K562 (cell line): ENCODE data around the gene GABARAPL1. TPM values are rescaled to one million over a fixed set of nuclear protein-coding genes. Genes with fewer than 3 reads are reported as not detected.
A peak's percentile ranks its signal among the peaks of the same experiment; 100 is the strongest.

ENCODE experiments used
- ATF1 ChIP-seq, 2 experiments: fragments of 450-650 bp in 1 of 2; IDR thresholded peaks; 2 replicates each; pipeline ENCODE4 v1.6.1; 2016; ENCODE audit warnings: missing compliant biosample characterization in 1 of 2, missing genetic modification characterization in 1 of 2
- CCAR2 ChIP-seq: fragments of 200-400 bp; formaldehyde crosslinking; IDR thresholded peaks from 2 replicates; pipeline ENCODE4 v1.6.1; 2017; ENCODE audit warnings: mild to moderate bottlenecking, low read depth, low read length
- DIDO1 ChIP-seq: fragments of 450-650 bp; IDR thresholded peaks from 2 replicates; pipeline ENCODE4 v1.6.1; 2016; ENCODE audit warnings: low read depth, missing biosample characterization, missing genetic modification characterization
- FOXK2 ChIP-seq, 2 experiments: fragments of 450-650 bp; IDR thresholded peaks in 1 of 2; conservative IDR thresholded peaks in 1 of 2; 2 replicates each; pipeline ENCODE4 v1.6.1; 2016; ENCODE audit warnings: low read depth in 2 of 2, mild to moderate bottlenecking in 1 of 2
- MCM3 ChIP-seq: fragments of 450-650 bp; IDR thresholded peaks from 2 replicates; pipeline ENCODE4 v1.6.1; 2016
- MTA2 ChIP-seq: fragments of 450-650 bp; IDR thresholded peaks from 2 replicates; pipeline ENCODE4 v1.6.1; 2016; ENCODE audit warnings: low read depth
- MXI1 ChIP-seq: IDR thresholded peaks from 2 replicates; pipeline ENCODE4 v1.6.1; 2011; ENCODE audit warnings: low read depth, mild to moderate bottlenecking, improper control_type of control experiment, low read length
- MYC ChIP-seq, 2 experiments: fragments of 250-450 bp in 1 of 2; sonication (Bioruptor Pico) in 1 of 2; IDR thresholded peaks; 2 replicates each; pipeline versions ENCODE4 v1.5.1 to v1.6.1; 2012 to 2021; ENCODE audit warnings: low read depth in 2 of 2, borderline replicate concordance in 1 of 2, improper control_type of control experiment in 1 of 2, low read length in 1 of 2, mild to moderate bottlenecking in 1 of 2, moderate library complexity in 1 of 2
- TAF15 ChIP-seq: fragments of 200-400 bp; formaldehyde crosslinking; IDR thresholded peaks from 2 replicates; pipeline ENCODE4 v1.6.1; 2017; ENCODE audit warnings: mild to moderate bottlenecking, low read depth, low read length, moderate library complexity
- TGIF2 ChIP-seq: sonication (generic); formaldehyde crosslinking; IDR thresholded peaks from 2 replicates; pipeline ENCODE4 v1.8.1; 2022; ENCODE audit warnings: mild to moderate bottlenecking, missing genetic modification reagents, moderate library complexity
- ZKSCAN3 ChIP-seq: fragments of 250-450 bp; sonication (Bioruptor Pico); IDR thresholded peaks from 2 replicates; pipeline ENCODE4 v1.4.0; 2020
- ZNF217 ChIP-seq: sonication (generic); formaldehyde crosslinking; IDR thresholded peaks from 2 replicates; pipeline ENCODE4 v1.8.0; 2022; ENCODE audit warnings: mild to moderate bottlenecking, missing genetic modification reagents
- ZNF695 ChIP-seq: fragments of 450-650 bp; formaldehyde crosslinking; IDR thresholded peaks from 2 replicates; pipeline ENCODE4 v1.4.0; 2020; ENCODE audit warnings: mild to moderate bottlenecking, moderate library complexity
- polyA plus RNA-seq, 8 experiments: library from polyadenylated mRNA; depleted of rRNA in 4 of 8; stranded (reverse) in 5 of 8; unstranded in 3 of 8; fragments of >200 nt; fragmentation: Nextera tagmentation in 2 of 8; fragmentation: Illumina TruSeq in 1 of 8; extraction: Ambion mirVana in 2 of 8; extraction: Trizol in 1 of 8; gene quantifications; 2 replicates each; pipeline versions ENCODE4 v1.2.1 to v1.2.3, GENCODE V29; 2011 to 2014; ENCODE audit warnings: inconsistent platforms in 1 of 8, missing spikeins in 1 of 8
- total RNA-seq, 7 experiments: library from RNA; depleted of rRNA in 6 of 7; stranded (reverse); fragments of >200 nt in 6 of 7; fragmentation: Illumina TruSeq in 2 of 7; extraction: Trizol in 2 of 7; gene quantifications; 2 replicates each; pipeline versions ENCODE4 v1.2.1 to v1.2.3, GENCODE V29; 2011 to 2021; ENCODE audit warnings: low replicate concordance in 1 of 7
- TF ChIP-seq, protein P1 (sequence below): fragments of 450-650 bp; formaldehyde crosslinking; IDR thresholded peaks from 2 replicates; pipeline ENCODE4 v1.4.0; 2020; ENCODE audit warnings: mild to moderate bottlenecking
- TF ChIP-seq, protein P2 (sequence below): fragments of 450-650 bp; formaldehyde crosslinking; IDR thresholded peaks from 2 replicates; pipeline ENCODE4 v1.4.0; 2020; ENCODE audit warnings: mild to moderate bottlenecking, mixed read lengths
- TF ChIP-seq, protein P3 (sequence below): IDR thresholded peaks from 3 replicates; pipeline ENCODE4 v1.6.1; 2011; ENCODE audit warnings: borderline replicate concordance, mild to moderate bottlenecking, moderate library complexity; ENCODE audit not compliant: insufficient read length; ENCODE audit errors: extremely low read depth
- TF ChIP-seq, protein P4 (sequence below): fragments of 450-650 bp; IDR thresholded peaks from 2 replicates; pipeline ENCODE4 v1.6.1; 2016
- TF ChIP-seq, protein P5 (sequence below): fragments of 450-650 bp; formaldehyde crosslinking; conservative IDR thresholded peaks from 2 replicates; pipeline ENCODE4 v1.4.0; 2022; ENCODE audit warnings: mild to moderate bottlenecking, missing genetic modification characterization
- TF ChIP-seq, protein P6 (sequence below): IDR thresholded peaks from 2 replicates; pipeline ENCODE4 v1.6.1; 2016; ENCODE audit warnings: missing genetic modification characterization, missing compliant biosample characterization

The GABARAPL1 gene
- total and polyA plus RNA-seq, 9 of the 15 experiments (the other 6 are each of a cell fraction or from before 2014, with no cell fraction given): 2.3 to 15.9 (median 11.3) TPM

DNA sequence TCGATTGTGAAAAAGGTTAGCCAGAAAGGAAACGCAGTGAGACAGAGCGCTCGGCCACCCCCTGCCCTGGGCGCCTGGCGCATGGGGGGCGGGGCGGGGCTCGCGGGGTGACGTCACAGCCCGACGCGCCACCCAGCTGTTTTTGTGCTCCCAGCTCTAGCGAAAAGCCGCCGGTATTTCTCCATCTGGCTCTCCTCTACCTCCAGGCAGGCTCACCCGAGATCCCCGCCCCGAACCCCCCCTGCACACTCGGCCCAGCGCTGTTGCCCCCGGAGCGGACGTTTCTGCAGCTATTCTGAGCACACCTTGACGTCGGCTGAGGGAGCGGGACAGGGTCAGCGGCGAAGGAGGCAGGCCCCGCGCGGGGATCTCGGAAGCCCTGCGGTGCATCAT lies at the start of gene GABARAPL1 (continued):
- TF ChIP-seq, protein P1, sequence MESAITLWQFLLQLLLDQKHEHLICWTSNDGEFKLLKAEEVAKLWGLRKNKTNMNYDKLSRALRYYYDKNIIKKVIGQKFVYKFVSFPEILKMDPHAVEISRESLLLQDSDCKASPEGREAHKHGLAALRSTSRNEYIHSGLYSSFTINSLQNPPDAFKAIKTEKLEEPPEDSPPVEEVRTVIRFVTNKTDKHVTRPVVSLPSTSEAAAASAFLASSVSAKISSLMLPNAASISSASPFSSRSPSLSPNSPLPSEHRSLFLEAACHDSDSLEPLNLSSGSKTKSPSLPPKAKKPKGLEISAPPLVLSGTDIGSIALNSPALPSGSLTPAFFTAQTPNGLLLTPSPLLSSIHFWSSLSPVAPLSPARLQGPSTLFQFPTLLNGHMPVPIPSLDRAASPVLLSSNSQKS: no peak
- peak; percentile 57 for TF ChIP-seq ATF1 (CRISPR knock-in tag; IDR thresholded peaks at IDR 0.05)
- TF ChIP-seq ATF1 (tag; IDR thresholded peaks at IDR 0.05): peak; percentile 96
- TF ChIP-seq, protein P2, sequence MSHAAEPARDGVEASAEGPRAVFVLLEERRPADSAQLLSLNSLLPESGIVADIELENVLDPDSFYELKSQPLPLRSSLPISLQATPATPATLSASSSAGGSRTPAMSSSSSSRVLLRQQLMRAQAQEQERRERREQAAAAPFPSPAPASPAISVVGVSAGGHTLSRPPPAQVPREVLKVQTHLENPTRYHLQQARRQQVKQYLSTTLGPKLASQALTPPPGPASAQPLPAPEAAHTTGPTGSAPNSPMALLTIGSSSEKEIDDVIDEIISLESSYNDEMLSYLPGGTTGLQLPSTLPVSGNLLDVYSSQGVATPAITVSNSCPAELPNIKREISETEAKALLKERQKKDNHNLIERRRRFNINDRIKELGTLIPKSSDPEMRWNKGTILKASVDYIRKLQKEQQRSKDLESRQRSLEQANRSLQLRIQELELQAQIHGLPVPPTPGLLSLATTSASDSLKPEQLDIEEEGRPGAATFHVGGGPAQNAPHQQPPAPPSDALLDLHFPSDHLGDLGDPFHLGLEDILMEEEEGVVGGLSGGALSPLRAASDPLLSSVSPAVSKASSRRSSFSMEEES (CRISPR knock-in tag): no peak
- TF ChIP-seq MXI1: no peak
- no peak for TF ChIP-seq ZNF695 (CRISPR knock-in tag)
- no peak for TF ChIP-seq TGIF2 (CRISPR knock-in tag)
- no peak for TF ChIP-seq ZKSCAN3 (CRISPR knock-in tag)
- TF ChIP-seq MTA2: no peak
- TF ChIP-seq, protein P3, sequence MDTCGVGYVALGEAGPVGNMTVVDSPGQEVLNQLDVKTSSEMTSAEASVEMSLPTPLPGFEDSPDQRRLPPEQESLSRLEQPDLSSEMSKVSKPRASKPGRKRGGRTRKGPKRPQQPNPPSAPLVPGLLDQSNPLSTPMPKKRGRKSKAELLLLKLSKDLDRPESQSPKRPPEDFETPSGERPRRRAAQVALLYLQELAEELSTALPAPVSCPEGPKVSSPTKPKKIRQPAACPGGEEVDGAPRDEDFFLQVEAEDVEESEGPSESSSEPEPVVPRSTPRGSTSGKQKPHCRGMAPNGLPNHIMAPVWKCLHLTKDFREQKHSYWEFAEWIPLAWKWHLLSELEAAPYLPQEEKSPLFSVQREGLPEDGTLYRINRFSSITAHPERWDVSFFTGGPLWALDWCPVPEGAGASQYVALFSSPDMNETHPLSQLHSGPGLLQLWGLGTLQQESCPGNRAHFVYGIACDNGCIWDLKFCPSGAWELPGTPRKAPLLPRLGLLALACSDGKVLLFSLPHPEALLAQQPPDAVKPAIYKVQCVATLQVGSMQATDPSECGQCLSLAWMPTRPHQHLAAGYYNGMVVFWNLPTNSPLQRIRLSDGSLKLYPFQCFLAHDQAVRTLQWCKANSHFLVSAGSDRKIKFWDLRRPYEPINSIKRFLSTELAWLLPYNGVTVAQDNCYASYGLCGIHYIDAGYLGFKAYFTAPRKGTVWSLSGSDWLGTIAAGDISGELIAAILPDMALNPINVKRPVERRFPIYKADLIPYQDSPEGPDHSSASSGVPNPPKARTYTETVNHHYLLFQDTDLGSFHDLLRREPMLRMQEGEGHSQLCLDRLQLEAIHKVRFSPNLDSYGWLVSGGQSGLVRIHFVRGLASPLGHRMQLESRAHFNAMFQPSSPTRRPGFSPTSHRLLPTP: no peak
- no peak for TF ChIP-seq ZNF217 (CRISPR knock-in tag)
- TF ChIP-seq FOXK2 (conservative IDR thresholded peaks at IDR 0.05 in 1 of 2, IDR thresholded peaks at IDR 0.05 in 1 of 2; ENCODE audit: low read depth in 2 of 2): no peak
- TF ChIP-seq DIDO1: no peak
- TF ChIP-seq MYC (IDR thresholded peaks at IDR 0.05; ENCODE audit: low read depth, low read length): 0 out of 2 replicates have a peak, but pooled peaks have one; percentile 3
- TF ChIP-seq MYC (CRISPR knock-in tag; IDR thresholded peaks at IDR 0.05; ENCODE audit: borderline replicate concordance, low read depth): no peak
- TF ChIP-seq, protein P4, sequence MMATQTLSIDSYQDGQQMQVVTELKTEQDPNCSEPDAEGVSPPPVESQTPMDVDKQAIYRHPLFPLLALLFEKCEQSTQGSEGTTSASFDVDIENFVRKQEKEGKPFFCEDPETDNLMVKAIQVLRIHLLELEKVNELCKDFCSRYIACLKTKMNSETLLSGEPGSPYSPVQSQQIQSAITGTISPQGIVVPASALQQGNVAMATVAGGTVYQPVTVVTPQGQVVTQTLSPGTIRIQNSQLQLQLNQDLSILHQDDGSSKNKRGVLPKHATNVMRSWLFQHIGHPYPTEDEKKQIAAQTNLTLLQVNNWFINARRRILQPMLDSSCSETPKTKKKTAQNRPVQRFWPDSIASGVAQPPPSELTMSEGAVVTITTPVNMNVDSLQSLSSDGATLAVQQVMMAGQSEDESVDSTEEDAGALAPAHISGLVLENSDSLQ: no peak
- TF ChIP-seq MCM3: no peak
- TF ChIP-seq, protein P5, sequence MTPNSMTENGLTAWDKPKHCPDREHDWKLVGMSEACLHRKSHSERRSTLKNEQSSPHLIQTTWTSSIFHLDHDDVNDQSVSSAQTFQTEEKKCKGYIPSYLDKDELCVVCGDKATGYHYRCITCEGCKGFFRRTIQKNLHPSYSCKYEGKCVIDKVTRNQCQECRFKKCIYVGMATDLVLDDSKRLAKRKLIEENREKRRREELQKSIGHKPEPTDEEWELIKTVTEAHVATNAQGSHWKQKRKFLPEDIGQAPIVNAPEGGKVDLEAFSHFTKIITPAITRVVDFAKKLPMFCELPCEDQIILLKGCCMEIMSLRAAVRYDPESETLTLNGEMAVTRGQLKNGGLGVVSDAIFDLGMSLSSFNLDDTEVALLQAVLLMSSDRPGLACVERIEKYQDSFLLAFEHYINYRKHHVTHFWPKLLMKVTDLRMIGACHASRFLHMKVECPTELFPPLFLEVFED (CRISPR knock-in tag): no peak
- TF ChIP-seq CCAR2: no peak
- TF ChIP-seq, protein P6, sequence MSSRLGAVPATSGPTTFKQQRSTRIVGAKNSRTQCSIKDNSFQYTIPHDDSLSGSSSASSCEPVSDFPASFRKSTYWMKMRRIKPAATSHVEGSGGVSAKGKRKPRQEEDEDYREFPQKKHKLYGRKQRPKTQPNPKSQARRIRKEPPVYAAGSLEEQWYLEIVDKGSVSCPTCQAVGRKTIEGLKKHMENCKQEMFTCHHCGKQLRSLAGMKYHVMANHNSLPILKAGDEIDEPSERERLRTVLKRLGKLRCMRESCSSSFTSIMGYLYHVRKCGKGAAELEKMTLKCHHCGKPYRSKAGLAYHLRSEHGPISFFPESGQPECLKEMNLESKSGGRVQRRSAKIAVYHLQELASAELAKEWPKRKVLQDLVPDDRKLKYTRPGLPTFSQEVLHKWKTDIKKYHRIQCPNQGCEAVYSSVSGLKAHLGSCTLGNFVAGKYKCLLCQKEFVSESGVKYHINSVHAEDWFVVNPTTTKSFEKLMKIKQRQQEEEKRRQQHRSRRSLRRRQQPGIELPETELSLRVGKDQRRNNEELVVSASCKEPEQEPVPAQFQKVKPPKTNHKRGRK (tag): no peak
- no peak for TF ChIP-seq TAF15
